ENCODE data around the gene EIF5. TPM values are rescaled to one million over a fixed set of nuclear protein-coding genes. Genes with fewer than 3 reads are reported as not detected.

The EIF5 gene
- total RNA-seq, 1 donor from 2014 or later: 483 TPM

DNA sequence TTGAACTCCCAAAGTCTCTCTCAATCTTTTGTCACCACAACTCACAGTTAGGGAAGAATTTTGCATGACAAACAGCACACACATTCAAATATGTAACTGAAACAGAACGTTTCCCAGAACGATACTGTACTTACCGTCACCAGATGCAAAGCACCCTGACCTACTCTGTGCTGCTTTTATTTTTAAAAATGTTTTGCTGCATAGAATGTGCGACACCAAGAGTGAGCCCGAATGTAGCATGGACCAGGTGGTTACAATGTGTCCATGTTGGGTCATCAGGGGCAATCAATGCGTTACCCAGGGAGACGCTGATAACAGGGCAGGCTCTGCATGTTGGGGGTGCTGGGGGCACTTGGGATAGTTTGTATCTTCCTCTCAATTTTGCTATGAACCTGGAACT, 14.6 kb upstream of the EIF5 start:
- no peak for DNase-seq (ENCODE audit: low read depth, low spot score)
- H3K27me3 Mint-ChIP-seq (ENCODE audit: low read depth): peaks cover 5% of the 10 kb centered on the region
- no peak overlapping the region for H3K4me3 Mint-ChIP-seq
- no peaks in the 10 kb centered on the region for H3K36me3 Mint-ChIP-seq (ENCODE audit: low read depth)
- no peak overlapping the region for H3K27ac Mint-ChIP-seq (ENCODE audit: unreplicated experiment)
- TF ChIP-seq, protein P1, sequence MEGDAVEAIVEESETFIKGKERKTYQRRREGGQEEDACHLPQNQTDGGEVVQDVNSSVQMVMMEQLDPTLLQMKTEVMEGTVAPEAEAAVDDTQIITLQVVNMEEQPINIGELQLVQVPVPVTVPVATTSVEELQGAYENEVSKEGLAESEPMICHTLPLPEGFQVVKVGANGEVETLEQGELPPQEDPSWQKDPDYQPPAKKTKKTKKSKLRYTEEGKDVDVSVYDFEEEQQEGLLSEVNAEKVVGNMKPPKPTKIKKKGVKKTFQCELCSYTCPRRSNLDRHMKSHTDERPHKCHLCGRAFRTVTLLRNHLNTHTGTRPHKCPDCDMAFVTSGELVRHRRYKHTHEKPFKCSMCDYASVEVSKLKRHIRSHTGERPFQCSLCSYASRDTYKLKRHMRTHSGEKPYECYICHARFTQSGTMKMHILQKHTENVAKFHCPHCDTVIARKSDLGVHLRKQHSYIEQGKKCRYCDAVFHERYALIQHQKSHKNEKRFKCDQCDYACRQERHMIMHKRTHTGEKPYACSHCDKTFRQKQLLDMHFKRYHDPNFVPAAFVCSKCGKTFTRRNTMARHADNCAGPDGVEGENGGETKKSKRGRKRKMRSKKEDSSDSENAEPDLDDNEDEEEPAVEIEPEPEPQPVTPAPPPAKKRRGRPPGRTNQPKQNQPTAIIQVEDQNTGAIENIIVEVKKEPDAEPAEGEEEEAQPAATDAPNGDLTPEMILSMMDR (conservative IDR thresholded peaks at IDR 0.05): no peak
- H3K4me1 Mint-ChIP-seq: no peaks in the 10 kb centered on the region
- no peaks in the 10 kb centered on the region for H3K9me3 Mint-ChIP-seq

DNA sequence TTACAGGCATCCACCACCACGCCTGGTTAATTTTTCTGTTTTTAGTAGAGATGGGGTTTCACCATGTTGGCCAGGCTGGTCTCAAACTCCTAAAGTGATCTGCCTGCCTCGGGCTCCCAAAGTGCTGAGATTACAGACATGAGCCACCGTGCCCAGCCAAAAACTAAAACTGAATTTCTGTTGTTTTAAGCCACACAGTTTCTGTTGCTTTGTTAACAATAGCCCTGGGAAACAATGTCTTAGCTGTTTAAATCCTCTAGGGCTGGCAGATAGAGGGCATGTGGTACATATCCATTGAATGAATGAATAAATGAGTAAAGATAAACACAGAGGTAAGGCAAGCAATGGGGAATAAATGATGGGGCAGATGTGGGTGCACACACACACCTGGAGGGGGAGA, 8.0 kb upstream of the EIF5 start:
- no peaks in the 10 kb centered on the region for H3K4me1 Mint-ChIP-seq
- H3K27me3 Mint-ChIP-seq (ENCODE audit: low read depth): peaks cover 11% of the 10 kb centered on the region
- TF ChIP-seq, protein P1 (conservative IDR thresholded peaks at IDR 0.05): no peak
- no peak overlapping the region for H3K27ac Mint-ChIP-seq (ENCODE audit: unreplicated experiment)
- peak overlapping the region; percentile 38 for H3K4me3 Mint-ChIP-seq
- no peaks in the 10 kb centered on the region for H3K9me3 Mint-ChIP-seq
- DNase-seq (ENCODE audit: low read depth, low spot score): no peak
- H3K36me3 Mint-ChIP-seq (ENCODE audit: low read depth): no peaks in the 10 kb centered on the region

DNA sequence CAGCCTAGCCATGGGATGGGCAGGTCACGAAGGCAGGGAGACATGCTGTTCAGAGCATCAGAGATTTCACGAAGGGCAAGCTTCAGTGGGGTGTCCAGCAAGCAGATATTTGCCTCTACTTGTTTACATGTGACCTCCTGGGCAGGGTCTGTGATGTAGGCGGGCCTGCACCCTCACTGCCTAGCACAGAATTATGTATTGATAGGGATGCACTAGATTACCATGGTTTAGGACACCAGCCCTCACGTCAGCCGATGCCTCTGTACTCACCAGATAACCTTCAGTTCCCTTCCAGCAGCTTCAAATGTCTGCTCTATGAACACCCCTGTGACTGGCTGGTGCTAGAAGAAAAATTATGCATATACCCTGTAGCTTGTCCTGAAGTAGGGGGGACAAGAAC, 5.1 kb upstream of the EIF5 start:
- Mint-ChIP-seq H3K27ac (ENCODE audit: unreplicated experiment) (no peak overlapping the region), H3K4me3 (peak overlapping the region; percentile 28), H3K27me3 (ENCODE audit: low read depth) (peaks cover 7% of the 10 kb centered on the region), H3K9me3 (no peaks in the 10 kb centered on the region), H3K36me3 (ENCODE audit: low read depth) (peaks cover under 1% of the 10 kb centered on the region), H3K4me1 (peaks cover 16% of the 10 kb centered on the region)
- no peak for DNase-seq (ENCODE audit: low read depth, low spot score)
- TF ChIP-seq, protein P1 (conservative IDR thresholded peaks at IDR 0.05): no peak

DNA sequence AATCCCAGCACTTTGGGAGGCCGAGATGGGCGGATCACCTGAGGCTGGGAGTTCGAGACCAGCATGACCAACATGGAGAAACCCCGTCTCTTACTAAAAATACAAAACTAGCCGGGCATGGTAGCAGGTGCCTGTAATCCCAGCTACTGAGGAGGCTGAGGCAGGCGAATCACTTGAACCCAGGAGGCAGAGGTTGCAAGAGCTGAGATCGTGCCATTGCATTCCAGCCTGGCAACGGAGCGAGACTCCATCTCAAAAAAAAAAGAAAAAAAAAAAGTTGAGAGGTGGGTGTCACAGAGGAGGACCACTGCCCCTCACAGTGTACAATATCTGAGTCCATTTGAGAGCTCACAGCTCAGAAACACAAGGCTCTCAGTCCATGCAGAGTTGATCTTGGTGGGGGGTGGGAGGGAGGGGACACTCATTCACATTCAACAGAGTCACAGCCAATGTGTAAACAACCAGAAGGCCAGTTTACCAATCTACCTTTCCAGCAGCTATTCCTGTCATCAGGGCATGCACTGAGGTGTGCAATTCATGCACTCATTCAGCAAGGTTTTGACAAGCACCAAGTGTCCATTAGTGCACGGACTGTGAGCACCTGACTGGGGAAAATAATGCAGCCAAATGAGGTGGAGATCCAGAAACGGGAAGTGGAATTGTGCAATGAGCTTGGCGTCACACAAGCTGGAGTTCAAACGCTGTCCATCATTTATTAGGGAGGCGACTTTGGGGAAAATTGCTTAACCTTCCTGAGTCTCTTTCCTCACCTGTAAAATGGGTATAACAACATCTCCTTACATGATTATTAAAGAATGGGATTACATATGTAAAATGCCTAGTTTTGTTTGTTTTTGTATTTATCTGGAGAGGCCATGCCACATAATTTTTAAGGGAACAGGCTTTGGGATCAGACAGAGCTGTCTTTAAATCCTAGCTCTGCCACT, 4.4 kb upstream of the EIF5 start:
- peaks cover 16% of the 10 kb centered on the region for H3K4me1 Mint-ChIP-seq
- no peak for DNase-seq (ENCODE audit: low read depth, low spot score)
- no peak overlapping the region for H3K27ac Mint-ChIP-seq (ENCODE audit: unreplicated experiment)
- TF ChIP-seq, protein P1 (conservative IDR thresholded peaks at IDR 0.05): no peak
- H3K4me3 Mint-ChIP-seq: peak overlapping the region; percentile 28
- peaks cover 2% of the 10 kb centered on the region for H3K36me3 Mint-ChIP-seq (ENCODE audit: low read depth)
- no peaks in the 10 kb centered on the region for H3K9me3 Mint-ChIP-seq
- peaks cover 8% of the 10 kb centered on the region for H3K27me3 Mint-ChIP-seq (ENCODE audit: low read depth)

DNA sequence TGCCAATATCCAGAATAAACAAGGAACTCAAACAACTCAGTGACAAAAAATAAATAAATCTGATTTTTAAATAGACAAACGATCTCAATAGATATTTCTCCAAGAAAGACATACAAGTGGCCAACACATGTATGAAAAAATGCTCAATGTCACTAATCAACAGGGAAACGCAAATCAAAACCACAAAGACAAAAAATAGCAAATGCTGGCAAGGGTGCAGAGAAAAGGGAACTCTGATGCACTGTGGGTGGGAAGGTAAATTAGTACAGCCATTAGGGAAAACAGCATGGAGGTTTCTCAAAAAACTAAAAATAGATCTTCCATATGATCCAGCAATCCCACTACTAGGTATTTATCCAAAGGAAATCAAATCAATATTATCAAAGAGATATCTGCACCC, 3.5 kb upstream of the EIF5 start:
- H3K9me3 Mint-ChIP-seq: no peaks in the 10 kb centered on the region
- peaks cover 22% of the 10 kb centered on the region for H3K4me1 Mint-ChIP-seq
- no peak overlapping the region for H3K27ac Mint-ChIP-seq (ENCODE audit: unreplicated experiment)
- TF ChIP-seq, protein P1 (conservative IDR thresholded peaks at IDR 0.05): no peak
- H3K27me3 Mint-ChIP-seq (ENCODE audit: low read depth): peaks cover 8% of the 10 kb centered on the region
- peaks cover 8% of the 10 kb centered on the region for H3K36me3 Mint-ChIP-seq (ENCODE audit: low read depth)
- DNase-seq (ENCODE audit: low read depth, low spot score): no peak
- peak overlapping the region; percentile 74 for H3K4me3 Mint-ChIP-seq

All from neural crest cell (in vitro differentiated cells).